NT2/D1 (cell line): ENCODE data around the gene CACNB1.

ENCODE experiments used
- DNase-seq: peaks from one replicate; pipeline ENCODE4 v3.0.0-alpha.2; 2011; ENCODE audit warnings: low read depth, low spot score
- H3K27me3 ChIP-seq: 2 replicates; pipeline ENCODE4 v1.6.0; 2011; ENCODE audit warnings: mild to moderate bottlenecking; ENCODE audit not compliant: insufficient read length, insufficient read depth
- H3K36me3 ChIP-seq: 2 replicates; pipeline ENCODE4 v1.6.1; 2011; ENCODE audit warnings: mild to moderate bottlenecking, low read length, mixed read lengths; ENCODE audit not compliant: insufficient read depth, insufficient read length
- H3K4me1 ChIP-seq: 2 replicates; pipeline ENCODE4 v1.5.1; 2011; ENCODE audit not compliant: insufficient read depth, insufficient read length
- H3K4me3 ChIP-seq: 2 replicates; pipeline ENCODE4 v1.5.1; 2011; ENCODE audit warnings: low read depth; ENCODE audit not compliant: insufficient read length
- H3K9ac ChIP-seq: 2 replicates; pipeline ENCODE4 v1.6.0; 2011; ENCODE audit warnings: low read depth; ENCODE audit not compliant: insufficient read length
- H3K9me3 ChIP-seq: 2 replicates; pipeline ENCODE4 v1.5.1; 2011; ENCODE audit warnings: mild to moderate bottlenecking, low read length; ENCODE audit not compliant: insufficient read depth
- SUZ12 ChIP-seq: IDR thresholded peaks from 2 replicates; pipeline ENCODE4 v1.6.1; 2011; ENCODE audit not compliant: insufficient read length, insufficient read depth; ENCODE audit errors: extremely low read depth
- YY1 ChIP-seq: IDR thresholded peaks from 2 replicates; pipeline ENCODE4 v1.6.1; 2011; ENCODE audit not compliant: insufficient read length, insufficient read depth
- ZNF274 ChIP-seq: IDR thresholded peaks from 2 replicates; pipeline ENCODE4 v1.6.1; 2011; ENCODE audit warnings: mild to moderate bottlenecking, low read depth, low read length

CACNB1 gene

GRCh38 chr17:39145143-39145542, 52.3 kb downstream of the CACNB1 start:
- TF ChIP-seq YY1 (no peak), SUZ12 (no peak), ZNF274 (no peak)
- Histone ChIP-seq H3K9me3 (no peaks in the 10 kb centered on the region), H3K27me3 (peaks cover 18% of the 10 kb centered on the region), H3K9ac (no peak overlapping the region), H3K4me3 (no peak overlapping the region), H3K36me3 (no peaks in the 10 kb centered on the region), H3K4me1 (peaks cover 6% of the 10 kb centered on the region)
- DNase-seq, result no peak

- peaks cover 8% of the 10 kb centered on the region for H3K4me1 ChIP-seq
- no peak for DNase-seq
- H3K9me3 ChIP-seq, result no peaks in the 10 kb centered on the region
Measured at GRCh38 chr17:39144416-39144840, 53.0 kb downstream of the CACNB1 start.

GRCh38 chr17:39143552-39144093, 53.8 kb downstream of the CACNB1 start:
- no peak for TF ChIP-seq SUZ12
- TF ChIP-seq YY1, result no peak
- TF ChIP-seq ZNF274, result no peak
- Histone ChIP-seq H3K9ac (no peak overlapping the region), H3K9me3 (no peaks in the 10 kb centered on the region), H3K4me3 (no peak overlapping the region), H3K4me1 (peaks cover 16% of the 10 kb centered on the region), H3K27me3 (peaks cover 5% of the 10 kb centered on the region), H3K36me3 (no peaks in the 10 kb centered on the region)
- DNase-seq, result no peak

More at GRCh38 chr17:39144416-39144840, 53.0 kb downstream of the CACNB1 start:
- Histone ChIP-seq H3K27me3 (peaks cover 10% of the 10 kb centered on the region), H3K9ac (no peak overlapping the region), H3K4me3 (no peak overlapping the region), H3K36me3 (no peaks in the 10 kb centered on the region)
- TF ChIP-seq SUZ12, result no peak
- TF ChIP-seq YY1, result no peak
- no peak for TF ChIP-seq ZNF274

GRCh38 chr17:39141915-39142664, 55.4 kb downstream of the CACNB1 start:
- no peak overlapping the region for H3K4me3 ChIP-seq
- H3K9ac ChIP-seq, result no peak overlapping the region
- H3K9me3 ChIP-seq, result no peaks in the 10 kb centered on the region
- peaks cover 5% of the 10 kb centered on the region for H3K27me3 ChIP-seq
- H3K36me3 ChIP-seq, result no peaks in the 10 kb centered on the region
- DNase-seq, result no peak
- no peak for TF ChIP-seq SUZ12
- TF ChIP-seq ZNF274, result no peak
- TF ChIP-seq YY1, result no peak
- H3K4me1 ChIP-seq, result peaks cover 16% of the 10 kb centered on the region

- H3K27me3 ChIP-seq, result peaks cover 5% of the 10 kb centered on the region
- no peak for DNase-seq
- no peak overlapping the region for H3K9ac ChIP-seq
- H3K9me3 ChIP-seq, result no peaks in the 10 kb centered on the region
- peaks cover 16% of the 10 kb centered on the region for H3K4me1 ChIP-seq
- no peak overlapping the region for H3K4me3 ChIP-seq
- no peak for TF ChIP-seq ZNF274
- TF ChIP-seq SUZ12, result no peak
- no peak for TF ChIP-seq YY1
- H3K36me3 ChIP-seq, result no peaks in the 10 kb centered on the region
Measured at GRCh38 chr17:39141294-39141693, 56.2 kb downstream of the CACNB1 start.

GRCh38 chr17:39139561-39139960, 57.9 kb downstream of the CACNB1 start:
- H3K9me3 ChIP-seq, result no peaks in the 10 kb centered on the region
- no peak overlapping the region for H3K4me3 ChIP-seq
- no peak overlapping the region for H3K9ac ChIP-seq
- H3K4me1 ChIP-seq, result peaks cover 13% of the 10 kb centered on the region
- no peak for DNase-seq
- no peaks in the 10 kb centered on the region for H3K36me3 ChIP-seq
- TF ChIP-seq SUZ12 (no peak), ZNF274 (no peak), YY1 (no peak)
- peaks cover 2% of the 10 kb centered on the region for H3K27me3 ChIP-seq

- H3K4me3 ChIP-seq, result no peak overlapping the region
- H3K9me3 ChIP-seq, result no peaks in the 10 kb centered on the region
- H3K9ac ChIP-seq, result no peak overlapping the region
- TF ChIP-seq SUZ12 (no peak), ZNF274 (no peak), YY1 (no peak)
- no peaks in the 10 kb centered on the region for H3K36me3 ChIP-seq
- H3K4me1 ChIP-seq, result peaks cover 13% of the 10 kb centered on the region
- H3K27me3 ChIP-seq, result no peaks in the 10 kb centered on the region
- no peak for DNase-seq
Measured at GRCh38 chr17:39139161-39139511, 58.3 kb downstream of the CACNB1 start.
